ENCODE data around the gene IL12B.
"Not testable (repeated sequence)": the region's sequence is repeated elsewhere in the genome, so short reads cannot be mapped to it uniquely, and the experiment has no call there.

DNA sequence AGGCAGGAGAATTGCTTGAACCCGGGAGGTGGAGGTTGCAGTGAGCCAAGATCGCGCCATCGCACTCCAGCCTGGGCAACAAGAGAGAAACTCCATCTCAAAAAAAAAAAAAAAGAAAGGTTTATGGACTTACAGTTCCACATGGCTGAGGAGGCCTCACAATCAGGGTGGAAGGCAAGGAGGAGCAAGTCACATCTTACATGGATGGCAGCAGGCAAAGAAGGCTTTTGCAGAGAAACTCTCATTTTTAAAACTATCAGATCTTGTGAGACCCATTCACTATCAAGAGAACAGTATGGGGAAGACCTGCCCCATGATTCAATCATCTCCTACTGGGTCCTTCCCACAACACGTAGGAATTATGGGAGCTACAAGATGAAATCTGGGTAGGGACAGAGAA, 33.0 kb downstream of the IL12B start:
- TF ChIP-seq, protein P1, sequence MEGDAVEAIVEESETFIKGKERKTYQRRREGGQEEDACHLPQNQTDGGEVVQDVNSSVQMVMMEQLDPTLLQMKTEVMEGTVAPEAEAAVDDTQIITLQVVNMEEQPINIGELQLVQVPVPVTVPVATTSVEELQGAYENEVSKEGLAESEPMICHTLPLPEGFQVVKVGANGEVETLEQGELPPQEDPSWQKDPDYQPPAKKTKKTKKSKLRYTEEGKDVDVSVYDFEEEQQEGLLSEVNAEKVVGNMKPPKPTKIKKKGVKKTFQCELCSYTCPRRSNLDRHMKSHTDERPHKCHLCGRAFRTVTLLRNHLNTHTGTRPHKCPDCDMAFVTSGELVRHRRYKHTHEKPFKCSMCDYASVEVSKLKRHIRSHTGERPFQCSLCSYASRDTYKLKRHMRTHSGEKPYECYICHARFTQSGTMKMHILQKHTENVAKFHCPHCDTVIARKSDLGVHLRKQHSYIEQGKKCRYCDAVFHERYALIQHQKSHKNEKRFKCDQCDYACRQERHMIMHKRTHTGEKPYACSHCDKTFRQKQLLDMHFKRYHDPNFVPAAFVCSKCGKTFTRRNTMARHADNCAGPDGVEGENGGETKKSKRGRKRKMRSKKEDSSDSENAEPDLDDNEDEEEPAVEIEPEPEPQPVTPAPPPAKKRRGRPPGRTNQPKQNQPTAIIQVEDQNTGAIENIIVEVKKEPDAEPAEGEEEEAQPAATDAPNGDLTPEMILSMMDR (IDR thresholded peaks at IDR 0.05; ENCODE audit: low read depth, low read length, poor library complexity, severe bottlenecking): not testable (repeated sequence)
- TF ChIP-seq EZH2phosphoT487 (IDR thresholded peaks at IDR 0.05; ENCODE audit: borderline replicate concordance, low read length): not testable (repeated sequence)

Data from DOHH2 (cell line).